MM.1S (cell line): Measurements from ENCODE around the gene RANGAP1.

Experiments
- DNase-seq: peaks from one replicate; pipeline ENCODE4 v3.0.0-alpha.2; 2015
- H2AFZ ChIP-seq: fragments of 300-600 bp; sonication (generic); 2 replicates; pipeline ENCODE4 v1.6.0; 2016; ENCODE audit warnings: antibody characterized with exemption, low read length
- H3F3A ChIP-seq: fragments of 300-600 bp; sonication (generic); 2 replicates; pipeline ENCODE4 v1.6.1; 2016; ENCODE audit warnings: mild to moderate bottlenecking, antibody characterized with exemption, low read length, moderate library complexity, mixed read lengths; ENCODE audit not compliant: insufficient read depth
- H3K27ac ChIP-seq: fragments of 300-600 bp; sonication (generic); 2 replicates; pipeline ENCODE4 v1.5.1; 2016; ENCODE audit warnings: mild to moderate bottlenecking, low read length
- H3K27me3 ChIP-seq: fragments of 300-600 bp; sonication (generic); replicated peaks from 2 replicates; pipeline ENCODE4 v1.6.0; 2016; ENCODE audit warnings: low read length; ENCODE audit not compliant: insufficient read depth
- H3K36me3 ChIP-seq: fragments of 300-600 bp; sonication (generic); replicated peaks from 2 replicates; pipeline ENCODE4 v1.6.1; 2016; ENCODE audit warnings: mild to moderate bottlenecking, low read length, mixed read lengths; ENCODE audit not compliant: insufficient read depth
- H3K4me1 ChIP-seq: fragments of 300-600 bp; sonication (generic); 2 replicates; pipeline ENCODE4 v1.6.1; 2016; ENCODE audit warnings: low read length, mixed read lengths
- H3K4me2 ChIP-seq: fragments of 300-600 bp; sonication (generic); 2 replicates; pipeline ENCODE4 v1.6.0; 2016; ENCODE audit warnings: low read depth, low read length
- H3K4me3 ChIP-seq: fragments of 300-600 bp; sonication (generic); 2 replicates; pipeline ENCODE4 v1.5.1; 2016; ENCODE audit warnings: low read length, mixed read lengths
- H3K79me2 ChIP-seq: fragments of 300-600 bp; sonication (generic); 2 replicates; pipeline ENCODE4 v1.6.1; 2016; ENCODE audit warnings: mixed run types, low read length, mixed read lengths
- H3K9ac ChIP-seq: fragments of 300-600 bp; sonication (generic); 2 replicates; pipeline ENCODE4 v1.6.1; 2016; ENCODE audit warnings: low read length, mixed read lengths
- H3K9me2 ChIP-seq: fragments of 300-600 bp; sonication (generic); replicated peaks from 2 replicates; pipeline ENCODE4 v1.6.1; 2016; ENCODE audit warnings: mild to moderate bottlenecking, low read length, mixed read lengths; ENCODE audit not compliant: insufficient read depth
- H3K9me3 ChIP-seq: fragments of 300-600 bp; sonication (generic); replicated peaks from 2 replicates; pipeline ENCODE4 v1.6.1; 2016; ENCODE audit warnings: mild to moderate bottlenecking, low read length, mixed read lengths; ENCODE audit not compliant: insufficient read depth
- H4K20me1 ChIP-seq: fragments of 300-600 bp; sonication (generic); 2 replicates; pipeline ENCODE4 v1.6.1; 2016; ENCODE audit warnings: mild to moderate bottlenecking, low read length, moderate library complexity, mixed read lengths; ENCODE audit not compliant: insufficient read depth
- EZH2 ChIP-seq: fragments of 300-600 bp; sonication (generic); optimal IDR thresholded peaks from 2 replicates; pipeline ENCODE3; 2017; ENCODE audit warnings: low read depth, mild to moderate bottlenecking, antibody characterized with exemption, low read length, mixed read lengths
- EZH2phosphoT487 ChIP-seq: fragments of 300-600 bp; sonication (generic); IDR thresholded peaks from 2 replicates; pipeline ENCODE4 v1.6.1; 2018; ENCODE audit warnings: antibody characterized with exemption, low read length
- TF ChIP-seq, protein P1 (sequence below): fragments of 300-600 bp; sonication (generic); IDR thresholded peaks from 2 replicates; pipeline ENCODE4 v1.5.1; 2016; ENCODE audit warnings: antibody characterized with exemption, low read length, mixed read lengths

The RANGAP1 gene

GRCh38 chr22:41230401-41230785 is 55.6 kb downstream of the RANGAP1 start:
- DNase-seq, result no peak
- no peaks in the 10 kb centered on the region for H3K36me3 ChIP-seq

DNA sequence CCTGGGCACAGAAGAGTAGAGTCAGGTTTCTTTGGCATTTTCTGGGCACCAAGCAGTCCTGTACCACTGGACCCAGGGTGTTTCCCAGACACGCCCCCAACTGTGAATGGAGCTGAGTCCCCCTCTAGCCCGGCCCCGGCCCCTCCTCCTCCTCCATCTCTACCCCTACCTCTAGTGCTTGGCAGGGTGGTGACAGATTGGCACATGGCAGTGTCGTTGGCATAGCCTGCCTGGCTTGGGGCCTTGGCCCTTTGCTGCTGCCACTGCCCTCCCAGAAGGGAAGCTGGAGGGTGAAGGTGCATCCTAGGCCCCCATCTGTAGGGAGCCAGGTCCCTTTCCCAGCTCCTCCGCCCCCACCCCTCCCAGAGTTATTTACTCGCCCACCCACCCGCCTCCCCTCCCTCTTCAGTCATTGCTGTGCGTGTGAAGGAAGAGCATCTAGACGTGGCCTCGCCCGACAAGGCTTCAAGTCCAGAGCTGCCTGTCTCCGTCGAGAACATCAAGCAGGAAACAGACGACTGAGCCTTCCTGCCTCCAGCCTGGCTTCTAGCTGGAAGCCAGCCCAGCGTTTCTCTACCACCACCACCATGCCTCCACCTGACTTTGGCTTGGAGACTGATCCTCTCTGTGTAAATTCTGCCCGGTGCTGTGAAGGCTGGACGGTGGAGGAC is 56.1 kb downstream of the RANGAP1 start:
- no peaks in the 10 kb centered on the region for H3K27me3 ChIP-seq
- no peaks in the 10 kb centered on the region for H3K9me2 ChIP-seq
- DNase-seq, result no peak
- no peaks in the 10 kb centered on the region for H3F3A ChIP-seq
- H3K79me2 ChIP-seq, result no peaks in the 10 kb centered on the region
- no peaks in the 10 kb centered on the region for H4K20me1 ChIP-seq
- H3K27ac ChIP-seq, result no peak overlapping the region
- H3K4me1 ChIP-seq, result no peaks in the 10 kb centered on the region
- H3K9ac ChIP-seq, result no peak overlapping the region
- TF ChIP-seq EZH2 (no peak), EZH2phosphoT487 (no peak)
- TF ChIP-seq, protein P1, sequence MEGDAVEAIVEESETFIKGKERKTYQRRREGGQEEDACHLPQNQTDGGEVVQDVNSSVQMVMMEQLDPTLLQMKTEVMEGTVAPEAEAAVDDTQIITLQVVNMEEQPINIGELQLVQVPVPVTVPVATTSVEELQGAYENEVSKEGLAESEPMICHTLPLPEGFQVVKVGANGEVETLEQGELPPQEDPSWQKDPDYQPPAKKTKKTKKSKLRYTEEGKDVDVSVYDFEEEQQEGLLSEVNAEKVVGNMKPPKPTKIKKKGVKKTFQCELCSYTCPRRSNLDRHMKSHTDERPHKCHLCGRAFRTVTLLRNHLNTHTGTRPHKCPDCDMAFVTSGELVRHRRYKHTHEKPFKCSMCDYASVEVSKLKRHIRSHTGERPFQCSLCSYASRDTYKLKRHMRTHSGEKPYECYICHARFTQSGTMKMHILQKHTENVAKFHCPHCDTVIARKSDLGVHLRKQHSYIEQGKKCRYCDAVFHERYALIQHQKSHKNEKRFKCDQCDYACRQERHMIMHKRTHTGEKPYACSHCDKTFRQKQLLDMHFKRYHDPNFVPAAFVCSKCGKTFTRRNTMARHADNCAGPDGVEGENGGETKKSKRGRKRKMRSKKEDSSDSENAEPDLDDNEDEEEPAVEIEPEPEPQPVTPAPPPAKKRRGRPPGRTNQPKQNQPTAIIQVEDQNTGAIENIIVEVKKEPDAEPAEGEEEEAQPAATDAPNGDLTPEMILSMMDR, result no peak
- H3K36me3 ChIP-seq, result no peaks in the 10 kb centered on the region
- H3K4me3 ChIP-seq, result no peak overlapping the region
- H2AFZ ChIP-seq, result no peak overlapping the region
- no peak overlapping the region for H3K4me2 ChIP-seq
- no peaks in the 10 kb centered on the region for H3K9me3 ChIP-seq

More at GRCh38 chr22:41230401-41230785, 55.6 kb downstream of the RANGAP1 start:
- no peaks in the 10 kb centered on the region for H3F3A ChIP-seq
- no peak for TF ChIP-seq EZH2phosphoT487
- TF ChIP-seq EZH2, result no peak
- TF ChIP-seq, protein P1, result no peak
- H3K27ac ChIP-seq, result no peak overlapping the region
- H3K4me3 ChIP-seq, result no peak overlapping the region
- no peaks in the 10 kb centered on the region for H3K9me2 ChIP-seq
- no peak overlapping the region for H2AFZ ChIP-seq
- no peaks in the 10 kb centered on the region for H3K9me3 ChIP-seq
- H3K4me2 ChIP-seq, result no peak overlapping the region
- H3K27me3 ChIP-seq, result no peaks in the 10 kb centered on the region
- H3K4me1 ChIP-seq, result no peaks in the 10 kb centered on the region
- no peaks in the 10 kb centered on the region for H3K79me2 ChIP-seq
- no peaks in the 10 kb centered on the region for H4K20me1 ChIP-seq
- no peak overlapping the region for H3K9ac ChIP-seq

DNA sequence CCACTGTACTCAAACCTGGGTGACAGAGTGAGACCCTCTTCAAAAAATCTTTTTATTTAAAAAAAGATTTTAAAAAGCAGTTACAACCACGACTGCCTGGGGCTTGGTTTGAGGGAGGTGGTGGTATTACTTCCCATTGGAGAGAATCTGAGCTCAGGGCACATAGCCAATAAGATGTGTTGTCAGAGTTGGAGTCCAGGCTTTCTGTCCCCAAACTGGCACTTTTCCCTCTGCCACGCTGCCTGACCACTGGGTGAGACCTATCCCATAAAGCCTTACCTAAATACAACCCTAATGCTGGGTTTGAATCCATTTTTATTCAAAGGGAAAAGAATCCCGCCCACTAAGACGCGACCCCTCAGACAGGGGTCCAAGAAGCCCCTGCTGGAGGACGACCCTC is 56.8 kb downstream of the RANGAP1 start:
- H4K20me1 ChIP-seq, result no peaks in the 10 kb centered on the region
- H3K9ac ChIP-seq, result no peak overlapping the region
- no peak overlapping the region for H3K27ac ChIP-seq
- H3K36me3 ChIP-seq, result no peaks in the 10 kb centered on the region
- H3K4me3 ChIP-seq, result no peak overlapping the region
- TF ChIP-seq, protein P1, result no peak
- TF ChIP-seq EZH2phosphoT487, result no peak
- no peak for TF ChIP-seq EZH2
- no peaks in the 10 kb centered on the region for H3K9me3 ChIP-seq
- no peaks in the 10 kb centered on the region for H3K27me3 ChIP-seq
- H3K79me2 ChIP-seq, result no peaks in the 10 kb centered on the region
- no peaks in the 10 kb centered on the region for H3K4me1 ChIP-seq
- H2AFZ ChIP-seq, result no peak overlapping the region
- H3F3A ChIP-seq, result no peaks in the 10 kb centered on the region
- H3K9me2 ChIP-seq, result no peaks in the 10 kb centered on the region
- DNase-seq, result no peak
- H3K4me2 ChIP-seq, result no peak overlapping the region
